Osteoblast (primary cell): ENCODE results near the gene ZGLP1. TPM values are rescaled to one million over a fixed set of nuclear protein-coding genes. Genes with fewer than 3 reads are reported as not detected.

Experiments
- DNase-seq: peaks from one replicate; pipeline ENCODE4 v3.0.0; 2011; ENCODE audit warnings: low spot score, mixed read lengths; ENCODE audit not compliant: insufficient read length; ENCODE audit errors: missing footprints
- H2AFZ ChIP-seq: 2 replicates; pipeline ENCODE4 v1.6.0; 2011; ENCODE audit warnings: mild to moderate bottlenecking, low read length
- H3K27ac ChIP-seq: 2 replicates; pipeline ENCODE4 v1.5.1; 2011; ENCODE audit warnings: mild to moderate bottlenecking, low read depth, low read length, moderate library complexity
- H3K27me3 ChIP-seq: 2 replicates; pipeline ENCODE4 v1.6.0; 2012; ENCODE audit warnings: mild to moderate bottlenecking, control low read depth, inconsistent platforms, low read length, moderate library complexity; ENCODE audit not compliant: insufficient read depth
- H3K36me3 ChIP-seq: 2 replicates; pipeline ENCODE4 v1.5.1; 2011; ENCODE audit warnings: mild to moderate bottlenecking, low read length, control low read depth, moderate library complexity; ENCODE audit not compliant: insufficient read depth
- H3K4me1 ChIP-seq: 2 replicates; pipeline ENCODE4 v1.5.1; 2011; ENCODE audit warnings: mild to moderate bottlenecking, low read length, control low read depth, moderate library complexity; ENCODE audit not compliant: insufficient read depth
- H3K4me2 ChIP-seq: 2 replicates; pipeline ENCODE4 v1.6.0; 2011; ENCODE audit warnings: mild to moderate bottlenecking, low read length; ENCODE audit not compliant: insufficient read depth
- H3K4me3 ChIP-seq: fragments of 200-600 bp; sonication (generic); 3 replicates; pipeline ENCODE4 v1.5.1; 2012; ENCODE audit warnings: mild to moderate bottlenecking, low read length, inconsistent platforms; ENCODE audit not compliant: insufficient read depth
- H3K79me2 ChIP-seq: 2 replicates; pipeline ENCODE4 v1.6.0; 2012; ENCODE audit warnings: mild to moderate bottlenecking, low read length, control low read depth, inconsistent platforms; ENCODE audit not compliant: insufficient read depth
- H3K9me3 ChIP-seq: 2 replicates; pipeline ENCODE4 v1.5.1; 2011; ENCODE audit warnings: low read depth, low read length, control low read depth
- H4K20me1 ChIP-seq: 2 replicates; pipeline ENCODE4 v1.6.0; 2012; ENCODE audit warnings: mild to moderate bottlenecking, low read length, control low read depth; ENCODE audit not compliant: insufficient read depth
- total RNA-seq: library from RNA; depleted of rRNA; stranded (reverse); fragments of >200 nt; gene quantifications from 2 replicates; pipeline ENCODE4 v1.2.3, GENCODE V29; 2012
- TF ChIP-seq, protein P1 (sequence below): IDR thresholded peaks from 2 replicates; pipeline ENCODE4 v1.5.1; 2011; ENCODE audit warnings: mild to moderate bottlenecking, low read depth, low read length, moderate library complexity; ENCODE audit errors: extremely low read depth

ZGLP1 gene
- total RNA-seq, 1 donor, result 0.72 TPM

DNA sequence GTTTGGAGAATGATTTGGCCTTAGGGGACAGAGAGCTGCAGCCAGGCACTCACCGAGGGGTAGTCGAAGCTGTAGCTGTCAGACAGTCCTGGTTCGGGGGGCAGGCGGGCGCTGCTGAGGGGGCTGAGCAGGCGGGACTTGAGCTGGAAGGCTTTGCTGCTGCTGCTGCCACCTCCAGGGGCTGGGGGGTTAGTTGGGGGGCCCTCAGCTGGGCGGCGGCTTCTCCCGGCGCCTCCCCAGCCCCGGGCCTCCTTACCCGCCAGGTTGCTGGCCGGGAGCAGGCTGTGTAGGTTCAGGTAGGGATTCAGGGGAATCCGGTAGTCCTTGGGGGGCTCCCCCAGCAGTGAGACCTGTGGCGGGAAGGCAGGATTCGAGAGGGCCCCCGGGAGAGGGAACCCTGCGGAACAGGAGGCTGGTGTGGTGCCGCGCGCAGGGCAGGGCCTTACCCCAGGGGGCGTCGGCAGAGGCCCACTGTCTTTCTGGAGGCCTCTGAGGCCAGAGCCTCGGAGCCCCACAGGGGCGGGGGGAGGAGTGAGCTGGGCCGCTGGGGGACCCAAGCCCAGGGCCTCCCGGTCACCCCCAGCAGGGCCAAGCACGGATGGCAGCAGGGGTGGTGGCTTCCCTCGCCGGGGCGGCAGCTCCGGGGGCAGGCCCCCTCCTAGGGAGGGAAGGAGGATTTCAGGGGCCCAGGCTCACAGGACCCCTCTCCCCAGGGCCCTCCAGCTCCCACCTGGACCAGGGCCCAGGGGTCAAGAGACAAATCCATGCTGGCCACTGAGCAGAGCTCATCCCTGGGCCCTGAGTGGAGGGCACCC lies 11.2 kb upstream of the ZGLP1 start:
- no peaks in the 10 kb centered on the region for H3K4me1 ChIP-seq
- no peaks in the 10 kb centered on the region for H3K27me3 ChIP-seq
- H3K36me3 ChIP-seq, result peaks cover 62% of the 10 kb centered on the region
- TF ChIP-seq, protein P1, sequence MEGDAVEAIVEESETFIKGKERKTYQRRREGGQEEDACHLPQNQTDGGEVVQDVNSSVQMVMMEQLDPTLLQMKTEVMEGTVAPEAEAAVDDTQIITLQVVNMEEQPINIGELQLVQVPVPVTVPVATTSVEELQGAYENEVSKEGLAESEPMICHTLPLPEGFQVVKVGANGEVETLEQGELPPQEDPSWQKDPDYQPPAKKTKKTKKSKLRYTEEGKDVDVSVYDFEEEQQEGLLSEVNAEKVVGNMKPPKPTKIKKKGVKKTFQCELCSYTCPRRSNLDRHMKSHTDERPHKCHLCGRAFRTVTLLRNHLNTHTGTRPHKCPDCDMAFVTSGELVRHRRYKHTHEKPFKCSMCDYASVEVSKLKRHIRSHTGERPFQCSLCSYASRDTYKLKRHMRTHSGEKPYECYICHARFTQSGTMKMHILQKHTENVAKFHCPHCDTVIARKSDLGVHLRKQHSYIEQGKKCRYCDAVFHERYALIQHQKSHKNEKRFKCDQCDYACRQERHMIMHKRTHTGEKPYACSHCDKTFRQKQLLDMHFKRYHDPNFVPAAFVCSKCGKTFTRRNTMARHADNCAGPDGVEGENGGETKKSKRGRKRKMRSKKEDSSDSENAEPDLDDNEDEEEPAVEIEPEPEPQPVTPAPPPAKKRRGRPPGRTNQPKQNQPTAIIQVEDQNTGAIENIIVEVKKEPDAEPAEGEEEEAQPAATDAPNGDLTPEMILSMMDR, result no peak
- no peak overlapping the region for H3K27ac ChIP-seq
- no peaks in the 10 kb centered on the region for H3K9me3 ChIP-seq
- no peaks in the 10 kb centered on the region for H3K79me2 ChIP-seq
- DNase-seq, result peak; percentile 71
- peaks cover 2% of the 10 kb centered on the region for H4K20me1 ChIP-seq
- H3K4me3 ChIP-seq, result no peak overlapping the region
- no peak overlapping the region for H2AFZ ChIP-seq
- H3K4me2 ChIP-seq, result no peak overlapping the region

DNA sequence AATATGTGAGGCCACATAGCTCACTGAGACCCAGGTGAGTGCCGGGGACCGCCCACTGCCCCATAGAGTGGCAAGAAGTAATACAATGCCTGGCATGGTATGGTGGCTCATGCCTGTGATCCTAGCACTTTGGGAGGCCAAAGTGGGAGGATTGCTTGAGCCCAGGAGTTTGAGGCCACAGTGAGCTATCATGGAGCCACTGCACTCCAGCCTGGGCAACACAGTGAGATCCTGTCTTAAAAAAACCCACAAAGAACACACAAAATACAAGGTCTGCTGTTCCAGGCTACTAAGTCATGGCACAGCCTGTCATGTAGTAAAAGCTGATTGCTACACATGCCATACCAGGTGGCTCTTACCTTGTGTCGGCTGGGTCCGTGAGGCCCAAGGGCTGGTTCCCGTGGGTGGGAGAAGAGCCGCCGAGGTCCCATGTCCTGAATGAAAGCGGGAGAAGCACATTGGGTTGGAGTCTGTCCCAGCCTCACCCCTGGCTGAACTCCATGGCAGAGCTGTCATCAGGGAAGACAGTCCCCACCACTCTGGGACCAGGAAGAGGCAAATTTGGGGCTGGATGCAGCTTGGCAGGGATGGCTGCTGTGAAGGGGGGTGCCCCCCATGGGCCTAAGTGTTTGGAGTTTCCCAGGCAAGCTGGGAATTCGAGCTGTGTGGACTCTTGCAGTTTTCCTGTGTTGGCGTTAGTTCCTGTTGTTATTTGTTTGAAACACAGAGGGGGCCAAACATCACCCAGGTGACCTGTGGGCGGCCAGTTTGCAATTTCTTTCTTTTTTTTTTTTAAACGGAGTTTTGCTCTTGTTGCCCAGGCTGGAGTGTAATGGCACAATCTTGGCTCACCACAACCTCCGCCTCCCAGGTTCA lies 9.4 kb upstream of the ZGLP1 start:
- H4K20me1 ChIP-seq, result peaks cover 2% of the 10 kb centered on the region
- TF ChIP-seq, protein P1, result no peak
- no peaks in the 10 kb centered on the region for H3K27me3 ChIP-seq
- H3K27ac ChIP-seq, result no peak overlapping the region
- H3K4me2 ChIP-seq, result no peak overlapping the region
- peak; percentile 18 for DNase-seq
- H3K36me3 ChIP-seq, result peaks cover 49% of the 10 kb centered on the region
- no peaks in the 10 kb centered on the region for H3K9me3 ChIP-seq
- peaks cover 14% of the 10 kb centered on the region for H3K79me2 ChIP-seq
- H2AFZ ChIP-seq, result no peak overlapping the region
- no peak overlapping the region for H3K4me3 ChIP-seq
- H3K4me1 ChIP-seq, result no peaks in the 10 kb centered on the region

DNA sequence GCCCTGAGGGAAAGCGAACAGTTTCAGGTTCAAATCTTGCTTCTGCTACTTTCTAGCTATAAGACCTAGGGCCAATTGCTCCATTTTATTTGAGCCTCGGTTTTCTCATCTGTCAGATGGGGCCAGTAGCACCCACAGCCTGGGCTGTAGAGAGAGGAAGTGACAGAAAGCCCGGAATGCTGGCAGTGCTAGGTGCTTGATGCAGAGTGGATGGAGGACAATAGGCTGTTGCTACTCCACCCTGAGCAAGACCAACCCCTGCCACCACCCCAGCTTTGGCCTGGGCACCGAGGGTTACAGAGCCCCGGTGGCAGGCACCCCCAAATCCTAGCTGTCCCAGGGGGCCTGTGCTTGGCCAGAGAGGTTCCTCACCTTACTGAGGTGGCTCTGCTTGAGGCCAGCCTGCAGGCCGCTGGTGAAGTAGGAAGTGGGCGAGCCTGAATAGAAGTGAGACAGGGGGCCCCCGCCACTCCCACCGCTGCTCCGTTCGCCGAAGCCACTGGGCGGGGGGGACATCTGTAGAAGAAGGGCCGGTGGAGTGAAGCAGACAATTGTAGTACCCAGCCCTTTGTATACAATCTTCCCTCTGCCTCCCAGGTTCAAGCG lies 8.3 kb upstream of the ZGLP1 start:
- Histone ChIP-seq H3K79me2 (peaks cover 14% of the 10 kb centered on the region), H3K27me3 (no peaks in the 10 kb centered on the region), H3K4me2 (no peak overlapping the region), H3K4me3 (no peak overlapping the region), H3K36me3 (peaks cover 44% of the 10 kb centered on the region), H2AFZ (no peak overlapping the region), H4K20me1 (peaks cover 2% of the 10 kb centered on the region), H3K27ac (no peak overlapping the region), H3K4me1 (no peaks in the 10 kb centered on the region), H3K9me3 (no peaks in the 10 kb centered on the region)
- TF ChIP-seq, protein P1, result no peak
- DNase-seq, result peak; percentile 23
